ENCODE data around the gene SELENOI.
"Not testable (repeated sequence)": the region's sequence is repeated elsewhere in the genome, so short reads cannot be mapped to it uniquely, and the experiment has no call there.

Gene SELENOI

DNA sequence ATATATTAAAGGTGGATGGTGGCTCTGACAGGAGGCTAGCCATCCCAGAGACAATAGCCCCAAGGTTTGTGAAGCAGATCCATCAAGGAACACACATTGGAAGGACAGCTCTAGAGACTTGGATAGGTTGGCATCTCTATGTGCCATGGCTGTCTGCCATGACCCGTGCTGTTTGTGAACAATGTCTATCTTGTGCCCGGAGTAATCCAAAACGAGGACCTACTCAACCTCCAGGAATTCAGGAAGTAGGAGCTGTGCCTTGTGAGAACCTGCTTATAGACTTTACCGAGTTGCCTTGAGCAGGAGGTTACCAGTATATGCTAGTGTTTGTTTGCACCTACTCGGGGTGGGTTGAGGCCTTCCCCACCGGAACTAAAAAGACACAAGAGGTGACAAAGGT, 43.1 kb upstream of the SELENOI start:
- TF ChIP-seq ZFX (IDR thresholded peaks at IDR 0.05) (no peak), CTCF (conservative IDR thresholded peaks at IDR 0.05) (no peak)
- peak overlapping the region; percentile 36; the same call in 1 of the 2 replicates for H3K27ac ChIP-seq

- not testable (repeated sequence) for H3K27ac ChIP-seq
Measured at GRCh38 chr2:26305094-26305493, 40.8 kb upstream of the SELENOI start.

DNA sequence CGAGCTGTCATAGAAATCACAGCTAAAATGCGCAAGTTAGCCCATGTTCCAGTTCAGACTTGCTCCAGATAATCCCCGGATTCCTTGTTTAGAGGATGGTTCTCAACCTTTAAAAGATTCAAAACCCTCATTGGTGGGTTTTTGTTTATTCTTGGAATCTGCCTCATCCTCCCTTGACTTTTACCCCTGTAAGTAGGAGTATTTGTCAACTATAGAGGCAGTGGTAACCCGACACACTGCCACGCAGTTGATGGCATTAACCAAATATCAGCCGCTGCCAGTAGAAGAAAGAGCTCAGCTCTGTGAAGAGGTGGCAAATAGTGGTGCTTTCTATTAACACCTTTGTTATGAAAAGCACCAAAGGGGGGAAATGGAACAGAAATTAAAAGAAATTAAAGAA, 40.4 kb upstream of the SELENOI start:
- no peak overlapping the region for H3K27ac ChIP-seq
- no peak for TF ChIP-seq CTCF (conservative IDR thresholded peaks at IDR 0.05)
- no peak for TF ChIP-seq ZFX (IDR thresholded peaks at IDR 0.05)

DNA sequence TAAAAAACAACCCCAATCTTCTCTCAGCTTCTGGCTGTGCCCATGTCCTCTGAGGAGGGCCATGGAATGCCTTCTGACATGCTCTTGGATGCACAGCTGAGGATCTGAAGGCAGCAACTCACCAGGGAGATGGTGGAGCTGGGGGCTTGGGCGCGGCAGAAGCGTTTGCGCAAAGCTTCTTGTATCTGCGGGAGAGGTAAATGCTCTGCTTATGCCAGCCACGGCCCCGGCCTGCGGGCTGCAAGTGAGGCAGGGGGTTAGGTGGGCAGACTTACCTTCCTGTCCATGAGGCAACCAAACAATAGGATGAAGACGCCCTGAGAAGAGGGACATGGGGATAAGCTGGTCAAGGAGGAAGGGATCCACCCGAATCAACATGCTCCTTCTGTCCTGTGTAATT, 36.0 kb upstream of the SELENOI start:
- H3K27ac ChIP-seq, result no peak overlapping the region
- TF ChIP-seq CTCF (conservative IDR thresholded peaks at IDR 0.05), result no peak
- TF ChIP-seq ZFX (IDR thresholded peaks at IDR 0.05), result no peak

DNA sequence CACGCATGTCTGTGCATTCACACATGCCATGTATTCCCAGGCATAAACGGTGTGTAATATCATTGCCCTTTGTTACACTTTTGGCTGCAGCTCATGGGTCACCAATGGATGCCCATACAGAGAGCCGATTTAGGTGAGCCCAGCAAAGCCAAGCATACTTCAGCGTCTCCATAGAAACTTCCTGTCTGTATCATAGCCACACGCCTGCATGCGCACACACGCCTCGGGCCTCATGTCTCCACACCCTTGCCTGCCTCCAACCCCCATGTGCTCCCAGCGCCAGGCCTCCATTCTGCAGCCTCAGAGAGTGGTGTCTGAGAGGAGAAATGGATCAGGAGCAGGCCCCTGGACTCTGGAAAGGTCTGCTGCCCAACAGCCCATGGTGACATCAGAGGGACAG, 33.5 kb upstream of the SELENOI start:
- no peak overlapping the region for H3K27ac ChIP-seq
- TF ChIP-seq ZFX (IDR thresholded peaks at IDR 0.05) (no peak), CTCF (conservative IDR thresholded peaks at IDR 0.05) (no peak)

DNA sequence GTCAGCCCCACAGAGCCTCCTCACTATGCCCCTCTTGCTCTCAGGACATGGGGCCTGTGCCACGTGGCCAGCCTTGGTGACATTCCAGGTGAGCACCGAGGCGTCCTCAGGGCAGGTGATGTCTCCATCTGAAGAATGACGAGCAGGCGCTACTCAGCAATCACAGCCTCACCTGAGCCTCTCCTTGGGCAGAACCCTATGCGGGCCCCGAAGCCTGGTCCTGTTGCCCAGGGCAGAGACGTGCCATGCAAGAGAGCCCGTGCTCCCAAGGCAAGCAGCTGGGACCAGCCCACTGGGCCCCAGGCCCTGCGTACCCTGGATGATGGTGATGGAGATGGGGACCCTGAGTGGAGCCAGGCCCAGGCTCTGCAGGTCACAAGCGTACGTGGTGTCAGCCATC, 32.5 kb upstream of the SELENOI start:
- TF ChIP-seq CTCF (conservative IDR thresholded peaks at IDR 0.05) (no peak), ZFX (IDR thresholded peaks at IDR 0.05) (no peak)

GRCh38 chr2:26314243-26314642, 31.7 kb upstream of the SELENOI start:
- H3K27ac ChIP-seq, result no peak overlapping the region

More for the DNA sequence above, 32.5 kb upstream of the SELENOI start:
- no peak overlapping the region for H3K27ac ChIP-seq

More at GRCh38 chr2:26314243-26314642, 31.7 kb upstream of the SELENOI start:
- TF ChIP-seq ZFX (IDR thresholded peaks at IDR 0.05) (no peak), CTCF (conservative IDR thresholded peaks at IDR 0.05) (no peak)

All from C4-2B (cell line).